NCI-H187 treated with DMSO at 0.1 percent for 48 hours (cell line): Measurements from ENCODE around the gene ASPA.
"Not testable (repeated sequence)": the region's sequence is repeated elsewhere in the genome, so short reads cannot be mapped to it uniquely, and the experiment has no call there.

ENCODE experiments used
- DNase-seq: peaks from one replicate; lab custom pipeline; 2025; lab: John Stamatoyannopoulos, UW

The ASPA gene

GRCh38 chr17:3475812-3476610, at the start of gene ASPA:
Gene ASPA, plus strand, starts transcription at chr17:3475997. Its CDS starts 163 bp downstream, at chr17:3476160.
- DNase-seq, result no peak

GRCh38 chr17:3433215-3433614, 42.6 kb upstream of the ASPA start:
- DNase-seq, result not testable (repeated sequence)

- no peak for DNase-seq
These were observed 42.1 kb upstream of the ASPA start, which contains the start of gene OR1E2 for GRCh38 chr17:3433741-3434140. Gene OR1E2, minus strand, starts transcription at chr17:3433841. Its CDS starts 0 bp downstream, at chr17:3433841.

GRCh38 chr17:3438368-3438767, 37.4 kb upstream of the ASPA start:
- DNase-seq, result no peak

GRCh38 chr17:3440451-3440850, 35.3 kb upstream of the ASPA start:
- no peak for DNase-seq

- DNase-seq, result no peak
These were observed 28.2 kb upstream of the ASPA start for GRCh38 chr17:3447625-3448024.

- no peak for DNase-seq
These were observed 27.6 kb upstream of the ASPA start for GRCh38 chr17:3448059-3448665.

- DNase-seq, result not testable (repeated sequence)
These were observed 9.4 kb upstream of the ASPA start for GRCh38 chr17:3466355-3466754.

- DNase-seq, result no peak
These were observed 6.3 kb upstream of the ASPA start for GRCh38 chr17:3469529-3469928.

- no peak for DNase-seq
These were observed 4.2 kb upstream of the ASPA start, which contains the start of gene SPATA22 for GRCh38 chr17:3471599-3471998. Gene SPATA22, minus strand, starts transcription at chr17:3471819. Its CDS starts 2,494 bp downstream, at chr17:3469325.

- DNase-seq, result no peak
These were observed 3.7 kb upstream of the ASPA start for GRCh38 chr17:3472137-3472536.

- no peak for DNase-seq
These were observed 1.6 kb upstream of the ASPA start for GRCh38 chr17:3474212-3474611.

GRCh38 chr17:3475251-3475685, 529 bp upstream of the ASPA start:
- no peak for DNase-seq

- DNase-seq, result no peak
These were observed 4.2 kb downstream of the ASPA start for GRCh38 chr17:3479988-3480387.

- no peak for DNase-seq
These were observed 7.1 kb downstream of the ASPA start for GRCh38 chr17:3482852-3483251.

- no peak for DNase-seq
These were observed 9.8 kb downstream of the ASPA start for GRCh38 chr17:3485481-3486068.

GRCh38 chr17:3497101-3497500, 21.3 kb downstream of the ASPA start:
- no peak for DNase-seq

- DNase-seq, result no peak
These were observed 25.5 kb downstream of the ASPA start for GRCh38 chr17:3501344-3501743.

GRCh38 chr17:3502466-3502865, 26.7 kb downstream of the ASPA start:
- no peak for DNase-seq

- DNase-seq, result no peak
These were observed 27.5 kb downstream of the ASPA start for GRCh38 chr17:3503285-3503684.

- no peak for DNase-seq
These were observed 29.2 kb downstream of the ASPA start for GRCh38 chr17:3505008-3505407.

- DNase-seq, result no peak
These were observed 30.3 kb downstream of the ASPA start for GRCh38 chr17:3506054-3506453.

- DNase-seq, result no peak
These were observed 31.3 kb downstream of the ASPA start for GRCh38 chr17:3507071-3507470.
